HEK293T (cell line): ENCODE results near the gene TIMP2.

Experiments used
- ARNT ChIP-seq: fragments of 450-650 bp; IDR thresholded peaks from 2 replicates; pipeline ENCODE4 v1.6.1; 2017; ENCODE audit warnings: mild to moderate bottlenecking
- BHLHE40 ChIP-seq: fragments of 450-650 bp; IDR thresholded peaks from 2 replicates; pipeline ENCODE4 v1.6.1; 2016; ENCODE audit warnings: mild to moderate bottlenecking, moderate library complexity, borderline replicate concordance
- ELF4 ChIP-seq: fragments of 450-650 bp; IDR thresholded peaks from 2 replicates; pipeline ENCODE4 v1.6.1; 2017; ENCODE audit warnings: antibody characterized with exemption
- FOXM1 ChIP-seq: fragments of 450-650 bp; IDR thresholded peaks from 2 replicates; pipeline ENCODE4 v1.6.1; 2017; ENCODE audit warnings: mild to moderate bottlenecking, borderline replicate concordance
- HDGF ChIP-seq: fragments of 450-650 bp; IDR thresholded peaks from 2 replicates; pipeline ENCODE4 v1.6.1; 2017; ENCODE audit warnings: antibody characterized with exemption, borderline replicate concordance
- LEF1 ChIP-seq: fragments of 450-650 bp; IDR thresholded peaks from 2 replicates; pipeline ENCODE4 v1.6.1; 2017; ENCODE audit warnings: mild to moderate bottlenecking, borderline replicate concordance
- PKNOX1 ChIP-seq: fragments of 450-650 bp; IDR thresholded peaks from 2 replicates; pipeline ENCODE4 v1.6.1; 2016
- SP1 ChIP-seq: fragments of 450-650 bp; IDR thresholded peaks from 2 replicates; pipeline ENCODE4 v1.6.1; 2017
- SUZ12 ChIP-seq: fragments of 450-650 bp; IDR thresholded peaks from 2 replicates; pipeline ENCODE4 v1.6.1; 2016; ENCODE audit warnings: mild to moderate bottlenecking
- TARDBP ChIP-seq: fragments of 450-650 bp; IDR thresholded peaks from 2 replicates; pipeline ENCODE4 v1.6.1; 2016
- ZNF384 ChIP-seq: fragments of 450-650 bp; IDR thresholded peaks from 2 replicates; pipeline ENCODE4 v1.6.1; 2016

GRCh38 chr17:78944956-78945355, 19.8 kb upstream of the TIMP2 start:
- no peak for TF ChIP-seq BHLHE40
- no peak for TF ChIP-seq TARDBP
- no peak for TF ChIP-seq ELF4
- TF ChIP-seq PKNOX1, result no peak
- TF ChIP-seq ARNT, result no peak
- TF ChIP-seq FOXM1, result no peak
- TF ChIP-seq HDGF, result no peak
- TF ChIP-seq SP1, result no peak
- no peak for TF ChIP-seq LEF1
- no peak for TF ChIP-seq ZNF384
- TF ChIP-seq SUZ12, result no peak
